ENCODE data around the gene TUT4.
A peak's percentile ranks its signal among the peaks of the same experiment; 100 is the strongest.

Gene TUT4

GRCh38 chr1:52463891-52464290 is 89.0 kb downstream of the TUT4 start:
- no peak for DNase-seq

DNA sequence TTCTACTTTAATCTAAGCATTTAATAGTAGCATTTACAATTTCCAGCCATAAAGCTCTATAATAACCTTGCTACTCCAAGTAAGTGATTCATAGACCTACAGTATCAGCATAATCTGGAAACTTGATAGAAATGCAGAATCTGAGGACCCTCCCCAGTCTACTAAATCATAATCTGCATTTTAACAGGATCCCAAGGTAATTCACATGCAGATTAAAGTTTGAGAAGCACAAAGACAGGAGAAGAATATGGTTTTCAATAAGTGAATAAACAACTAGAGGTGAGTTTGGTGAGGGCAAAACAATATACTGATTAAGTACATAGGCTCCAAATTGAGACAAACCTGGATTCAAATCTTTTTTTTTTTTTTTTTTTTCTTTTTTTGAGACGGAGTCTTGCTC is 91.1 kb downstream of the TUT4 start:
- no peak for DNase-seq

- DNase-seq = no peak
These were observed 92.2 kb downstream of the TUT4 start for GRCh38 chr1:52460694-52461093.

DNA sequence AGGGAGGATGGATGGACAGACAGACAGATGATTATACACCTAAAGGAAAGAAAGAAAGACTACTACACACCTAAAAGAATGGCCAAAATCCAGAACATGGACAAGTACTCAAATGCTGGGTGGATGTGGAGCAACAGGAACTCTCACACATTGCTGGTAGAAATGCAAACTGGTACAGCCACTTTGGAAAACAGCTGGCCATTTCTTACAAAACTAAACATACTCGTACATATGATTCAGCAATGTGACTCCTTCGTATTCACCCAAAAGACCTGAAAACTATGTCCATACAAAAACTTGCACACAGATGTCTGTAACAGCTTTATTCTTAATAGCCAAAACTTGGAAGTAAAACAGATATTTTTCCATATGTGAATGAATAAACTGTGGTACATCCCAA is 97.2 kb downstream of the TUT4 start:
- no peak for DNase-seq

DNA sequence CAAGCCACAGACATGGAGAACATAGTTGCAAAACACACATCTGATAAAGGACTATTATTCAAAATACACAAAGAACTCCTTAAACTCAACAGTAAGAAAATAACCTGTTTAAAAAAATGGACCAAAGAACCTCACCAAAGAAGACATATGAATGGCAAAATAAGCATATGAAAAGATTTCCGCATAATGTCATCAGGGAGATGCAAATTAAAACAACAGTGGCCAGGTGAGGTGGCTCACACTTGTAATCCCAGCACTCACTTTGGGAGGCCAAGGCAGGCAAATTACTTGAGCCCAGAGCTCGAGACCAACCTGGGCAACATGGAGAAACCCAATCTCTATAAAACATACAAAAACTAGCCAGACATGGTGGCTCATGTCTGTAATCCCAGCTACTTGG is 98.1 kb downstream of the TUT4 start:
- no peak for DNase-seq

GRCh38 chr1:52454127-52454526 is 98.8 kb downstream of the TUT4 start:
- no peak for DNase-seq

DNA sequence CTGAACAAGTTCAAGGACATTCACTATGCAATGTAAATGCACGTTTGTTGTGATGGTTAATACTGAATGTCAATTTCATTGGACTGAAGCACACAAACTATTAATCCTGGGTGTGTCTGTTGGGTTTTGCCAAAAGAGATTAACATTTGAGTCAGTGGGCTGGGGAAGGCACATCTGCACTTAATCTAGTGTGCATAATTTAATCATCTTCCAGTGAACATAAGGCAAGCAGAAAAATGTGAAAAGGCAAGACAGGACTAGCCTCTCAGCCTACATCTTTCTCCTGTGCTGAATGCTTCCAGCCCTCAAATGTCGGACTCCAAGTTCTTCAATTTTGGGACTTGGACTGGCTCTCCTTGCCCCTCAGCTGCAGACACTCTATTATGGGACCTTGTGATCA is 108.4 kb downstream of the TUT4 start:
- no peak for DNase-seq

DNA sequence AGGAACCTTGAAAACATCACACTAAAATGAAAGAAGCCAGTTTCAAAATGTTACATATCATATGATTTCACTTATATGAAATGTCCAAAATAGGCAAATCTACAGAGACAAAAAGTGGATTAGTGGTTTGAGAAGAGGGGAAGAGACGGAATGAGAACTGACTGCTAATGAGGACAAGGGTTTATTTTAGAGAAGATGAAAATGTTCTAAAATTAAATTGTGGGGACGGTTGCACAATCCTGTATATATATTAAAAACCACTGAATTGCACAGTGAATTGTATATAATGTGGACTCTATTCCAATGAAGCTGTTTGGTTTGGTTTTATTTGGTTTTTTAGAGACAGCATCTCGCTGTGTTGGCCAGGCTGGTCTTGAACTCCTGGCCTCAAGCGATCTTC is 112.9 kb downstream of the TUT4 start:
- DNase-seq = no peak

DNA sequence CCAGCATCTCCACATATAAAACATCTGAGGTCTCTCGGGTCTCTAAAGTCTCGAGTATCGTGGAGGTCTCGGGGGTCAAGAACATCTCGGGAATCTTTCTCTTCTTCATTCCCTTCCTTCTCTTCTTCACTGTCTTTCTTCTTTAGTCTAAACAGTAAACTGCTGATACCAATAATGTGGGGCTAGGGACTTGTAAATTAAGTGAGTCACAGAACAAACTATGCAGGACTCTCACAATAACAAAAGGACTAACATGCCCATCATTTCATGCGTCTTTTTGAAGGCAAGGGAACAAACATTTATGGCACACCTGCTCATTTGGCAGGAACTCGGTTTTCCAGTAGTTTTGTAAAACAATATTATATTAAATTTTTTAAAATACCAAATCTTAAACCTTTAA is 116.1 kb downstream of the TUT4 start:
- no peak for DNase-seq

DNA sequence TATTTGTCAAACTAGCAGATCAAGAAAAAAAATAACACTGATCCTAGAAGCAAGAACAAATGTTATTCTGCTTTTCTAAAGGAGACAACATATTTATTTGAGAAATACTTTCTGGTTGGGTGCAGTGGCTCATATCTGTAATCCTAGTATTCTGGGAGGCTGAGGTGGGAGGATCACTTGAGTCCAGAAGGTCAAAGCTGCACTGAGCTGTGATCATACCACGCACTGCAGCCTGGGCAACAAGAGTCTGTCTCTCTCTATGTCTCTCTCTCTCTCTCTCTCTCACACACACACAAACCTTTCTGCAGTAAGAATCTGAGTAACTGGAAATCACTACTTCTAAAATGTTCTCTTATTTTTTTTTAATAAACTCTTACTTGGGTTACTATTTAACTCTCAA is 117.2 kb downstream of the TUT4 start:
- DNase-seq = no peak

- DNase-seq = no peak
These were observed 117.7 kb downstream of the TUT4 start for GRCh38 chr1:52435211-52435610.

DNA sequence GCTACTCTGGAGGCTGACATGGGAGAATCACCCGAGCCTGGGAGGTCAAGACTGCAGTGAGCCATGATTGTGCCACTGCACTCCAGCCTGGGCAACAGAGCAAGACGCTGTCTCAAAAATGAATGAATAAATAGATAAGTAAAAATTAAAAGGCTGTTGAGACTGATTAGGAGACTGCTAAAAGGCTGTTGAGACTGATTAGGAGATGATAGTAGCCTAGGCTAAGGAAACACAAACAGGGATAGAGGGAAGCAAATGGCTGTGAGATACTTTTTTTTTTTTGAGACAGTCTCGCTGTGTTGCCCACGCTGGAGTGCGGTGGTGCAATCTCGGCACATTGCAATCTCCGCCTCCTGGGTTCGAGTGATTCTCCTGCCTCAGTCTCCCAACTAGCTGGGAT is 120.1 kb downstream of the TUT4 start:
- DNase-seq = no peak

- no peak for DNase-seq
These were observed 125.7 kb downstream of the TUT4 start for GRCh38 chr1:52427152-52427551.

GRCh38 chr1:52426371-52426770 is 126.5 kb downstream of the TUT4 start:
- no peak for DNase-seq

DNA sequence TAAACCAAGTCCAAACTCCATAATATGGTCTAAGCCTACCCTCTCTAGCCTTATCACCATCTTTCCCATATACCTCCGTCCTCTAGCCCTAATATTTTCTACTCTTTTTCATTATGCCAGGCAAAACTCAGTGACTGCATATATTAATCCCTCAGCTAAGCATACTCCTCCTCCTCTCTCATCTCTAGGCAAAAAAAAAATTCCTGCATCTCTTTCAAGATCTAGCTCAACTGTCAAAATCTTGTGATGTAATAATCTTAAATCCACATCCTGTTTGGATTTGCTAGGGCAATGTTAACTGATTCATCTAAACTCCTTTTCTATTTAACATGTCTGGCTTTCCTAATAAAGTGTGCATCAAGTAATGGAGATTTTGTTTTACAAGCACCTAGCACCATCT is 128.1 kb downstream of the TUT4 start:
- DNase-seq = no peak

DNA sequence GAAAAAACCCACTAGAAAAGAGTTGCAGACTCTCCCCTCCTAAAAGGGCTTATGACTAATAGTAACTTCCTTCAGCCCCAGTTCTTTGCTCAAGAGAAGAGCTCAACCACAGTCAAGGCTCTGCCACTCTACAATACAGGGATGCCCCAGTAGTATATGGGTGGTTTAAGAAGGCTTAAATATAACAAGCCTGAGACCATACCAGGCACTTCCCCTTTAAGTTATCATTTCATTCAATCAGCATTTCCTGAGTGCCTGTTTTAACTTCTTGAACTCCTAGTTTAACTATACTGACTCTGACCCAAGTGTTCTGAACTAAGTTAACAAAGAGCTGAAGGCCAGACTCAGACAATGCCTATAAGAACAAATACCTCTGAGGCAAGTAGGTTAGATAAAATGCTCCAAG is 128.7 kb downstream of the TUT4 start:
- no peak for DNase-seq

DNA sequence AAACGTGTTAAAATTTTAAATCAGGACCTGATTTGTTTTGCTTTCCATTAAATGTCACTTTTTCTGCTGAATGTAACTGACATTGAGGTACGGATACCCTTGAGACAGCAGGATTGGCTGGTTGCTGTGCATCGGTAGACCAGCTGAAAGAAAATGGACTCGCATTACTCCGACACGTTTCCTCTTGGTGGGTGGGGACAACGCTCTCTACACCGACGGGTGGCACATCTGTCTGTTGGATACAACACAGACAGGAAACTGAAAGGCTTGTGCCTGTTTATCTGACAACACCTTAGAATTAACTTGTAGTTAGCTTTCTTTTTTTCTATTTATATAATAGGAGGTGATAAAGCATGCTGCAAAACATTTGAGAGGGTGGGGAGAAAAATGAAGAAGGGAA is 129.1 kb downstream of the TUT4 start:
- no peak for DNase-seq

GRCh38 chr1:52423055-52423454 is 129.8 kb downstream of the TUT4 start:
- DNase-seq = no peak

DNA sequence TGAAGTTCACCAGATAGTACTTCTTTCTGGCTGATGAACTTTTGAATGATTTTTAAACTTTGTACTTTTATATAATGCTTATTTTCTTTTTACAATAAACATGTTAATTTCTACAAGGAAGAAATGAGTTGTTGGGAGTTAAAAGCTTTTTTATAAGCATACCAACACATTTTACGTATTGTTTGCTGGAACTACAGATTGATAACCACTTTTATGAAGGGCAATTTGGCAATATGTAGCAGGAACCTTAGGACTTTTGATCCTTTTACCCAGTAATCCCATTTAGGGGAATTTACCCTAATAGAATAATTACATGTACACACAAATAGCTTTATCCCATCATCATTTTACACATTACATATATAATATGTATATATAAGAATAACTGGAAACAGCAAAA is 132.2 kb downstream of the TUT4 start:
- DNase-seq = no peak

GRCh38 chr1:52416811-52417210 is 136.1 kb downstream of the TUT4 start:
- DNase-seq = no peak

- no peak for DNase-seq
These were observed 137.9 kb downstream of the TUT4 start for GRCh38 chr1:52414942-52415341.

GRCh38 chr1:52413410-52413989 is 139.4 kb downstream of the TUT4 start:
- DNase-seq = no peak

DNA sequence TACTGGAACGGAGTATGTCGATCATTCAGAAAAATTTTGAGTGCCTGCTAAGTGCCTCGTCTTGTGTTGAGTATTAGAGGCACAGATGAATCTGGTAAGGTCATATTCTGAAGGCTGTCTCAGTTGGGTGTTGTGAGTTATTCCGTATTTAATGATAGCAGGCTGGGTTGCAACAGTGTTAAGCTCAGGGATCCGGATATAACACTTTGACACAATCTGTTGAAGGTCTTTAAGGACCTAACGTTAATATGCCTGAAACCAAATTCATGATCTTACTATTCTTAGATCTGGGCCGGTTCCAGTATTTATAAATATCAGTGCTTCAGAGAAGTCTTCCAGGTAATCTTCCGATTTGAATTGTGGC is 147.9 kb downstream of the TUT4 start:
- DNase-seq = no peak

DNA sequence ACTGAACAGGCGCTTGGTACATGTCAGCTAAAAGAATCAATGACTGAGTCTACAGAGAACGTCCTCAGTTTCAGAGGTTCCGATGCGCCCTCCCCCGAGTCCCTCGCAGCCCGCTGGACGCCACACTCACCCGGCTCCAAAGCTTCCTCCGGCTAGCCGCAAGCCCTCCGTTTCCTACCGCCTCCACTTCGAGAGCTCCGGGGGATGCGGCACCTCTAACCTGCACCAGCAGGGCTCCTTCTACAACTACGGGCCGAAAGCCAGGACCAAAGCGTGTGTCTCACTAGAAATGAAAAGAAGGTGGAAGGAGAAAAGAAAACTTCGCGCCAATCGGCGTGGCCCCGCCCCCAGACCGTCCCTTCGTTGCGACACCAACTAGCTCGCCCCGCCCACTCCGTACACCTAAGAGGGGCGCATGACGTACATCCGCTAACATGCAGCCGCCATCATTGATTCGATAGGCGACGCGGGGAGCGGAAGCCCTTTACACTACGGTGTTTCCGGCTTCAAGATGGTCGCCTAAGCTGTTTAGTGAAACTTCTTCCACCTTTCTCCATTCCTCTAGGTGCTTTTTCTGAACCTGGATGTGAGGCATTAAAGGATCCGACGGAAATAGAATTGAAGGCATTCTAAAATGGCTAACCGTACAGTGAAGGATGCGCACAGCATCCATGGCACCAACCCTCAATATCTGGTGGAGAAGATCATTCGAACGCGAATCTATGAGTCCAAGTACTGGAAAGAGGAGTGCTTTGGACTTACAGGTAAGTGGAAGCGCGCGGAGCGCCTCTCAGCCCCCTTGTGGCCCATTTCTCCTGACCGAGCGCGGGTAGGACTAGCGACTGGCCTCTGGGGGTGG is 148.5 kb downstream of the TUT4 start, which contains the start of the genes ORC1 and PRPF38A:
Gene ORC1 (minus strand): TSS at position 308 of the 859 bp plus-strand sequence. CDS start 2,200 bp downstream, outside the sequence.
Gene PRPF38A (plus strand): TSS at position 487 of the 859 bp plus-strand sequence. CDS start 148 bp downstream, at position 635.
- peak; percentile 96 for DNase-seq

All from DMS79 (cell line).